CD4-positive, alpha-beta T cell treated with Interleukin-15 for 4 hours (primary cell): Measurements from ENCODE around the gene GNG4.

Experiments
- DNase-seq: peaks from one replicate; pipeline ENCODE4 v3.0.0-alpha.2; 2020; ENCODE audit warnings: low spot score

Gene GNG4

GRCh38 chr1:235527196-235527814 is 122.3 kb downstream of the GNG4 start:
- no peak for DNase-seq

- no peak for DNase-seq
Observed at GRCh38 chr1:235525314-235525713, 124.3 kb downstream of the GNG4 start.

- no peak for DNase-seq
Observed at GRCh38 chr1:235516862-235517446, 132.6 kb downstream of the GNG4 start.

GRCh38 chr1:235515844-235516512 is 133.6 kb downstream of the GNG4 start:
- no peak for DNase-seq

- peak; percentile 67 for DNase-seq
Observed at GRCh38 chr1:235513495-235514366, 135.9 kb downstream of the GNG4 start.

- no peak for DNase-seq
Observed at GRCh38 chr1:235511470-235512240, 137.9 kb downstream of the GNG4 start.

GRCh38 chr1:235510823-235511222 is 138.8 kb downstream of the GNG4 start:
- DNase-seq = no peak

GRCh38 chr1:235507623-235508022 is 142.0 kb downstream of the GNG4 start:
- DNase-seq = no peak

- DNase-seq = peak; percentile 98
Observed at GRCh38 chr1:235504494-235505222, 144.9 kb downstream of the GNG4 start.

GRCh38 chr1:235504122-235504493 is 145.5 kb downstream of the GNG4 start, which contains the start of gene B3GALNT2:
Gene B3GALNT2, minus strand, starts transcription at chr1:235504452. Its CDS starts 200 bp downstream, at chr1:235504252.
- no peak for DNase-seq

GRCh38 chr1:235503403-235504121 is 146.0 kb downstream of the GNG4 start:
- no peak for DNase-seq

- DNase-seq = no peak
Observed at GRCh38 chr1:235502601-235503402, 146.8 kb downstream of the GNG4 start.

- no peak for DNase-seq
Observed at GRCh38 chr1:235500971-235501540, 148.5 kb downstream of the GNG4 start.
